ENCODE results near the gene ZBTB9. TPM values are rescaled to one million over a fixed set of nuclear protein-coding genes. Genes with fewer than 3 reads are reported as not detected.

ZBTB9 gene
- total and polyA plus RNA-seq, 8 donors = 5.8 to 13.6 (median 10.4) TPM

DNA sequence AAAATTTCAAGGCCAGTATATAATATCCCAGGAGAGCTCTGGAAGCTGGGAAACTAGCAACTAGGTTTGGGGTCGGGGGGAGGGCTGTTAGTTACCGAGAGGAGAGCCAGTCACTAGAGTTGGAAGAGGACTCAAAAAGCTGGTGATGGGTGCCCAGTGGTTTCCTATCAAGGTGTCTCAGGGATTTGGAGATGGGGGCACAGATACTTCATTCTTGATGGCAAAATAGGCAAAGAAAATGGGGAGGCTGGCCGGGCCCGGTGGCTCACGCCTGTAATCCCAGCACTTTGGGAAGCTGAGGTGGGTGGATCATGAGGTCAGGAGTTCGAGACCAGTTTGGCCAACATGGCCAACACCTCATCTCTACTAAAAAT lies 42.8 kb upstream of the ZBTB9 start:
- no peak for ATAC-seq
- intact Hi-C loops (cut with DNase I) = loop anchor here in 1 of 2 donors (10.0 kb wide), 1 partner anchor 97 kb away; the partner anchor contains the start of genes TAPBP and ZBTB22

GRCh38 chr6:33412140-33413009 lies 42.0 kb upstream of the ZBTB9 start:
- no peak for ATAC-seq
- intact Hi-C loops (cut with DNase I) = loop anchor here in 1 of 2 donors (10.0 kb wide), 1 partner anchor 98 kb away; the partner anchor contains the start of genes TAPBP and ZBTB22

More for the DNA sequence above, 42.8 kb upstream of the ZBTB9 start:
- no peaks in the 10 kb centered on the region for H3K27me3 ChIP-seq
- H3K4me1 ChIP-seq = peaks cover 11 to 42% of the 10 kb centered on the region in 2 donors
- DNase-seq = no peak
- peak overlapping the region; percentile 87 to 95 for H3K27ac ChIP-seq
- TF ChIP-seq CTCF (IDR thresholded peaks at IDR 0.05) = no peak
- no peaks in the 10 kb centered on the region for H3K9me3 ChIP-seq
- peak overlapping the region; percentile 84 to 97 for H3K4me3 ChIP-seq
- peaks cover 0 to 38% of the 10 kb centered on the region in 2 donors for H3K36me3 ChIP-seq

DNA sequence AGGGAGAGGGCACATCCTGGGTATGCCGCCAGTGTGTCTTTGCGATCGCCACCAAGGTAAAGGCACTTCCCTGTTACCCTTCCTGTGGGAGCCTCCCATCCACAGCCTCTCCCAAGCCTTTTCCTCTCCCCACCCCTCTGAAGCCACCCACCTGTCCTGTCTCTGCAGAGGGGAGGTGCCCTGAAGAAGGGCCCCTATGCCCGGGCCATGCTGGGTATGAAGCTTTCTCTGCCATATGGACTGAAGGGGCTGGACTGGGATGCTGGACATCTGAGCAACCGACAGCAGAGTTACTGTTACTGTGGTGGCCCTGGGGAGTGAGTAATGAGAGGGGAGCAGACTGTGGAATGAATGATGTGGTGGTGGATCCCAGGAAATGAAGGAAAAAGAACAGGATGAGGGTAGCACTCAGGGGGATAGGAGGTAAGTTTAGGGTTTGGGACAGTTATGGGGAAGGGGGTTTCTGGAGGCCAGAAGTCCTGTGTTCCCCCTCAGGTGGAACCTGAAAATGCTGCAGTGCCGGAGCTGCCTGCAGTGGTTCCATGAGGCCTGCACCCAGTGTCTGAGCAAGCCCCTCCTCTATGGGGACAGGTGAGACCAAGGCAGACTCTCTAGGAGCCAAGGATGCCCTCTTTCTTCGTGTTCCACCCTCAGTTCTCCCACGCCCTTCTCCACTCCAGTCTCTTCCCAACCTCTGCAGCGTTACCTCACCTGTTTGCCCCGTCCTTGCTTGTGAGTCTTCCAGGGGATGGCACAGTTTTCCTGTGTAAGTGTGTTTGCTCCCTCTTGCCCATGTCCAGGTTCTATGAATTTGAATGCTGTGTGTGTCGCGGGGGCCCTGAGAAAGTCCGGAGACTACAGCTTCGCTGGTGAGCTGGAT lies 40.9 kb upstream of the ZBTB9 start:
- Histone ChIP-seq H3K27ac (no peak overlapping the region), H3K27me3 (no peaks in the 10 kb centered on the region), H3K4me1 (peaks cover 18 to 52% of the 10 kb centered on the region in 2 donors), H3K9me3 (no peaks in the 10 kb centered on the region), H3K36me3 (peaks cover 0 to 38% of the 10 kb centered on the region in 2 donors), H3K4me3 (no peak overlapping the region)
- DNase-seq (no peak), ATAC-seq (no peak)
- intact Hi-C loops (cut with DNase I) = loop anchor here in 1 of 2 donors (10.0 kb wide), 1 partner anchor 99 kb away; the partner anchor contains the start of genes TAPBP and ZBTB22
- no peak for TF ChIP-seq CTCF (IDR thresholded peaks at IDR 0.05)

More at GRCh38 chr6:33412140-33413009, 42.0 kb upstream of the ZBTB9 start:
- H3K27me3 ChIP-seq = no peaks in the 10 kb centered on the region
- DNase-seq = no peak
- H3K27ac ChIP-seq = no peak overlapping the region
- peak overlapping the region in 1 of 2 donors; percentile 84 for H3K4me3 ChIP-seq
- no peak for TF ChIP-seq CTCF (IDR thresholded peaks at IDR 0.05)
- peaks cover 0 to 38% of the 10 kb centered on the region in 2 donors for H3K36me3 ChIP-seq
- H3K4me1 ChIP-seq = peaks cover 18 to 49% of the 10 kb centered on the region in 2 donors
- H3K9me3 ChIP-seq = no peaks in the 10 kb centered on the region

DNA sequence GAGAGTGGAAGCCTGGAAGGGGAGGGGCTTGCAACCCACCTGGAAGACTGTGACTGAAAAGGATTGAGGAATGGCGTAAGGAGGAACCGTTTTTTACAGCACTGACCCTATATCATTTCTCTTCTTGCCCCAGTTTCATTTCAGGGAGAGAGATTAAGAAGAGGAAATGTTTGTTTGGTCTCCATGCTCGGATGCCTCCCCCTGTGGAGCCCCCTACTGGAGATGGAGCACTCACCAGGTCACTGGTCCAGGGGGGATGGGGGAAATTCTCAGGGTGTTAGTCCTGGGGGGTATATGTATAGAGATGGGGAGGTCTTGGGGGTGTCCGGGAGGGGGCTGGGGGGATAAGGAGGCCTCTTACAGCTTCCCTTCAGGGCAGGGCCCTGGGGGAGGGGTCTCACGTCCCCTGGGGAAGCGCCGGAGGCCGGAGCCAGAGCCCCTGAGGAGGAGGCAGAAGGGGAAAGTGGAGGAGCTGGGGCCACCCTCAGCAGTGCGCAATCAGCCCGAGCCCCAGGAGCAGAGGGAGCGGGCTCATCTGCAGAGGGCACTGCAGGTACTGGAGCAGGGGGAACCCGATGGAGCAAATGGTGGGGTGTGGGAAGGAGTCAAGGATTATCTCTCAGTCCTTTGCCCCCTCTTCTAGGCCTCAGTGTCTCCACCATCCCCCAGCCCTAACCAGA lies 39.6 kb upstream of the ZBTB9 start:
- intact Hi-C loops (cut with DNase I) = loop anchor here in 1 of 2 donors (10.0 kb wide), 1 partner anchor 100 kb away; the partner anchor contains the start of genes TAPBP and ZBTB22
- H3K4me1 ChIP-seq = peaks cover 18 to 57% of the 10 kb centered on the region in 2 donors
- no peak overlapping the region for H3K27ac ChIP-seq
- no peaks in the 10 kb centered on the region for H3K9me3 ChIP-seq
- no peak overlapping the region for H3K4me3 ChIP-seq
- DNase-seq (no peak), ATAC-seq (no peak)
- peaks cover 0 to 38% of the 10 kb centered on the region in 2 donors for H3K36me3 ChIP-seq
- H3K27me3 ChIP-seq = no peaks in the 10 kb centered on the region
- TF ChIP-seq CTCF (IDR thresholded peaks at IDR 0.05) = no peak
